GM18519 (cell line): ENCODE data around the gene ESYT3.

Experiments used
- ATAC-seq: cut with Tn5 transposase; IDR thresholded peaks from one replicate; pipeline ENCODE4 v1.9.1; 2021; ENCODE audit warnings: mild to moderate bottlenecking, moderate library complexity; ENCODE audit not compliant: unreplicated experiment, low FRiP score

The ESYT3 gene

GRCh38 chr3:138434276-138434874 is at the start of gene ESYT3:
ESYT3 (plus strand) TSS chr3:138434616; CDS start chr3:138434799, 183 bp downstream.
- no peak for ATAC-seq

- no peak for ATAC-seq
Measured at GRCh38 chr3:138384976-138385375, 49.4 kb upstream of the ESYT3 start.

GRCh38 chr3:138389144-138389601 is 45.2 kb upstream of the ESYT3 start:
- no peak for ATAC-seq

GRCh38 chr3:138389841-138390581 is 44.4 kb upstream of the ESYT3 start:
- ATAC-seq: no peak

GRCh38 chr3:138390582-138390932 is 43.9 kb upstream of the ESYT3 start:
- no peak for ATAC-seq

- no peak for ATAC-seq
Measured at GRCh38 chr3:138394156-138394555, 40.3 kb upstream of the ESYT3 start.

GRCh38 chr3:138394686-138395085 is 39.7 kb upstream of the ESYT3 start:
- ATAC-seq: no peak

- no peak for ATAC-seq
Measured at GRCh38 chr3:138395865-138396751, 38.3 kb upstream of the ESYT3 start.

- no peak for ATAC-seq
Measured at GRCh38 chr3:138396752-138397410, 37.5 kb upstream of the ESYT3 start.

- no peak for ATAC-seq
Measured at GRCh38 chr3:138397983-138398382, 36.4 kb upstream of the ESYT3 start.

- ATAC-seq: no peak
Measured at GRCh38 chr3:138398791-138399575, 35.4 kb upstream of the ESYT3 start.

- no peak for ATAC-seq
Measured at GRCh38 chr3:138399766-138400165, 34.6 kb upstream of the ESYT3 start.

GRCh38 chr3:138400651-138401070 is 33.8 kb upstream of the ESYT3 start:
- ATAC-seq: no peak

GRCh38 chr3:138401834-138402233 is 32.6 kb upstream of the ESYT3 start:
- no peak for ATAC-seq

GRCh38 chr3:138404121-138404520 is 30.3 kb upstream of the ESYT3 start:
- no peak for ATAC-seq

GRCh38 chr3:138405001-138405400 is 29.4 kb upstream of the ESYT3 start:
- ATAC-seq: no peak

GRCh38 chr3:138405486-138405885 is 28.9 kb upstream of the ESYT3 start:
- ATAC-seq: no peak

GRCh38 chr3:138406606-138407005 is 27.8 kb upstream of the ESYT3 start:
- ATAC-seq: no peak

GRCh38 chr3:138407236-138407907 is 27.0 kb upstream of the ESYT3 start:
- ATAC-seq: no peak
